CD14-positive monocyte (primary cell): ENCODE results near the gene MYRFL. TPM values are rescaled to one million over a fixed set of nuclear protein-coding genes. Genes with fewer than 3 reads are reported as not detected.
"Not testable (repeated sequence)": the region's sequence is repeated elsewhere in the genome, so short reads cannot be mapped to it uniquely, and the experiment has no call there.

Source experiments
- DNase-seq, 3 donors: peaks; one replicate each; pipeline ENCODE4 v3.0.0-alpha.2; 2011 to 2022
- H2AFZ ChIP-seq: 2 replicates; pipeline ENCODE4 v1.6.0; 2012; ENCODE audit warnings: mild to moderate bottlenecking, low read depth, low read length, inconsistent platforms; ENCODE audit not compliant: insufficient read depth, poor library complexity, severe bottlenecking
- H3K27ac ChIP-seq, 2 donors: 1 replicate in 1 of 2; 2 replicates in 1 of 2; pipeline ENCODE4 v1.5.1; 2012 to 2013; ENCODE audit warnings: low read length in 2 of 2, control low read depth in 1 of 2, inconsistent platforms in 1 of 2, low read depth in 1 of 2, mild to moderate bottlenecking in 1 of 2
- H3K27me3 ChIP-seq, 2 donors: one replicate each; pipeline versions ENCODE4 v1.6.0 to v1.6.1; 2011 to 2013; ENCODE audit warnings: low read length in 2 of 2; ENCODE audit not compliant: control insufficient read depth in 2 of 2, insufficient read depth in 2 of 2
- H3K36me3 ChIP-seq, 2 donors: replicated peaks in 1 of 2; 1 replicate in 1 of 2; 2 replicates in 1 of 2; pipeline versions ENCODE4 v1.5.1 to v1.6.1; 2012 to 2013; ENCODE audit warnings: low read length in 2 of 2, control low read depth in 1 of 2, inconsistent platforms in 1 of 2, mild to moderate bottlenecking in 1 of 2; ENCODE audit not compliant: insufficient read depth in 2 of 2, control insufficient read depth in 1 of 2
- H3K4me1 ChIP-seq, 2 donors: 1 replicate in 1 of 2; 2 replicates in 1 of 2; pipeline versions ENCODE4 v1.5.1 to v1.6.1; 2012 to 2013; ENCODE audit warnings: low read length in 2 of 2, control low read depth in 1 of 2, inconsistent platforms in 1 of 2, mild to moderate bottlenecking in 1 of 2, moderate library complexity in 1 of 2; ENCODE audit not compliant: insufficient read depth in 2 of 2, control insufficient read depth in 1 of 2
- H3K4me2 ChIP-seq: replicated peaks from 2 replicates; pipeline ENCODE3; 2012; ENCODE audit warnings: low read length, moderate library complexity, mild to moderate bottlenecking; ENCODE audit not compliant: poor library complexity, severe bottlenecking; ENCODE audit errors: extremely low read depth
- H3K4me3 ChIP-seq, 3 experiments: fragments of 200-600 bp in 1 of 3; sonication (generic) in 1 of 3; replicated peaks in 1 of 3; 1 replicate in 2 of 3; 2 replicates in 1 of 3; pipeline ENCODE4 v1.5.1; 2011 to 2013; ENCODE audit warnings: low read length in 3 of 3, mild to moderate bottlenecking in 3 of 3, control low read depth in 2 of 3, low read depth in 2 of 3, inconsistent platforms in 1 of 3, moderate library complexity in 1 of 3
- H3K79me2 ChIP-seq: 2 replicates; pipeline ENCODE4 v1.6.0; 2012; ENCODE audit warnings: mild to moderate bottlenecking, control low read depth, inconsistent platforms, low read length, moderate library complexity; ENCODE audit not compliant: insufficient read depth
- H3K9ac ChIP-seq: 2 replicates; pipeline ENCODE4 v1.6.0; 2017; ENCODE audit warnings: low read length, mild to moderate bottlenecking; ENCODE audit not compliant: insufficient read depth, poor library complexity, severe bottlenecking
- H3K9me3 ChIP-seq, 2 donors: replicated peaks in 1 of 2; 1 replicate in 1 of 2; 2 replicates in 1 of 2; pipeline versions ENCODE4 v1.5.1 to v1.6.1; 2012 to 2013; ENCODE audit warnings: low read length in 2 of 2, control low read depth in 1 of 2; ENCODE audit not compliant: control insufficient read depth in 1 of 2, insufficient read depth in 1 of 2
- H4K20me1 ChIP-seq: 2 replicates; pipeline ENCODE4 v1.6.0; 2012; ENCODE audit warnings: mild to moderate bottlenecking, low read length, control low read depth, moderate library complexity; ENCODE audit not compliant: insufficient read depth
- H3K27ac Mint-ChIP-seq, 7 donors: one replicate each; pipeline ENCODE4 v1.8.0; 2020; ENCODE audit warnings: mild to moderate bottlenecking in 7 of 7, mixed read lengths in 7 of 7, moderate library complexity in 6 of 7, inconsistent platforms in 2 of 7
- H3K27me3 Mint-ChIP-seq, 3 donors: one replicate each; pipeline ENCODE4 v1.8.0; 2021 to 2022; ENCODE audit warnings: low read depth in 3 of 3, mild to moderate bottlenecking in 3 of 3, mixed read lengths in 3 of 3, moderate library complexity in 3 of 3, inconsistent platforms in 1 of 3
- H3K36me3 Mint-ChIP-seq, 2 donors: one replicate each; pipeline ENCODE4 v1.8.0; 2020; ENCODE audit warnings: mixed read lengths in 2 of 2, inconsistent platforms in 1 of 2, mild to moderate bottlenecking in 1 of 2
- H3K4me1 Mint-ChIP-seq: one replicate; pipeline ENCODE4 v1.8.0; 2020; ENCODE audit warnings: mild to moderate bottlenecking, mixed read lengths
- H3K4me3 Mint-ChIP-seq, 2 donors: one replicate each; pipeline ENCODE4 v1.8.0; 2020; ENCODE audit warnings: mild to moderate bottlenecking in 2 of 2, mixed read lengths in 2 of 2, moderate library complexity in 1 of 2
- H3K9me3 Mint-ChIP-seq, 7 donors: one replicate each; pipeline ENCODE4 v1.8.0; 2020 to 2022; ENCODE audit warnings: mixed read lengths in 7 of 7, mild to moderate bottlenecking in 6 of 7, moderate library complexity in 6 of 7, inconsistent platforms in 2 of 7
- WGBS: methylation state at CpG from one replicate; pipeline ENCODE4 v1.1.5; 2013; ENCODE audit warnings: missing lambda C conversion rate; ENCODE audit not compliant: insufficient coverage; 5-methylcytosine and 5-hydroxymethylcytosine counted together
- intact Hi-C, 2 donors: fragments of 100-400 bp; cut with micrococcal nuclease; formaldehyde crosslinking; loops; one replicate each; pipeline versions ENCODE4 v1.15.0 to v1.15.1; 2023
- polyA plus RNA-seq, 3 donors: library from polyadenylated mRNA; depleted of rRNA in 1 of 3; unstranded in 2 of 3; stranded (reverse) in 1 of 3; fragments of 300-500 nt in 2 of 3; fragments of >200 nt in 1 of 3; fragmentation: Illumina TruSeq in 2 of 3; gene quantifications; 1 replicate in 2 of 3; 2 replicates in 1 of 3; pipeline ENCODE4 v1.2.3, GENCODE V29; 2012 to 2021
- TF ChIP-seq, protein P1 (sequence below): fragments of 200-600 bp; IDR thresholded peaks from one replicate; pipeline ENCODE4 v1.8.0; 2022; ENCODE audit warnings: antibody characterized with exemption, mild to moderate bottlenecking

Gene MYRFL
- polyA plus RNA-seq, 3 donors: not detected

DNA sequence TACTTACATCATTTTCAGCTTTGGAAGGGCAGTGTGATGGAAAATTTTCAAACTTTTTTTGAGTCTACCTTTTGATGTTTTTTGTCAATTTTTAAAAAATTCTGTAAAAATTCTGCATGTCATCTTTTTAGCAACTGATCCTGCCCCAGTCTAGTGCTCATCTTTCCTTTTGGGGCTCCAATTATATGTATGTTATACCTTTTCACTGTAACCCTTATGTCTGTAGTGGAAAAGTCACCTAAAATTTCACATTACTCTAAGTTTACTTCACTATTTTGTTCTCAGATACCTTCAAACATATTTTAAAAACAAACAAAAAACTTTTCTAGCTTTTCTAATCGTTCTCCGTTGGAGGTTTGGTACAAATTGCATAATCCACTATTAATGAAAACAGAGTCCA, 32.5 kb upstream of the MYRFL start:
- no peaks in the 10 kb centered on the region for H3K27me3 ChIP-seq
- no CpG with 5 or more reads among the region's 2 CpGs for WGBS
- H3K4me3 ChIP-seq: no peak overlapping the region
- H3K4me2 ChIP-seq: no peak overlapping the region
- H3K79me2 ChIP-seq: no peaks in the 10 kb centered on the region
- H3K9ac ChIP-seq: no peak overlapping the region
- intact Hi-C loops: no loop called here
- H2AFZ ChIP-seq: no peak overlapping the region
- Mint-ChIP-seq H3K36me3 (peaks cover 17 to 20% of the 10 kb centered on the region in 2 donors), H3K4me3 (no peak overlapping the region), H3K4me1 (no peaks in the 10 kb centered on the region), H3K9me3 (peaks cover 13 to 37% (median 23%) of the 10 kb centered on the region in 7 donors), H3K27ac (no peak overlapping the region), H3K27me3 (peaks cover 0 to 1% (median 0%) of the 10 kb centered on the region in 3 donors)
- no peaks in the 10 kb centered on the region for H3K4me1 ChIP-seq
- no peak overlapping the region for H3K27ac ChIP-seq
- H3K9me3 ChIP-seq: peaks cover 7 to 25% of the 10 kb centered on the region in 2 donors
- H4K20me1 ChIP-seq: no peaks in the 10 kb centered on the region
- no peak for DNase-seq
- TF ChIP-seq, protein P1, sequence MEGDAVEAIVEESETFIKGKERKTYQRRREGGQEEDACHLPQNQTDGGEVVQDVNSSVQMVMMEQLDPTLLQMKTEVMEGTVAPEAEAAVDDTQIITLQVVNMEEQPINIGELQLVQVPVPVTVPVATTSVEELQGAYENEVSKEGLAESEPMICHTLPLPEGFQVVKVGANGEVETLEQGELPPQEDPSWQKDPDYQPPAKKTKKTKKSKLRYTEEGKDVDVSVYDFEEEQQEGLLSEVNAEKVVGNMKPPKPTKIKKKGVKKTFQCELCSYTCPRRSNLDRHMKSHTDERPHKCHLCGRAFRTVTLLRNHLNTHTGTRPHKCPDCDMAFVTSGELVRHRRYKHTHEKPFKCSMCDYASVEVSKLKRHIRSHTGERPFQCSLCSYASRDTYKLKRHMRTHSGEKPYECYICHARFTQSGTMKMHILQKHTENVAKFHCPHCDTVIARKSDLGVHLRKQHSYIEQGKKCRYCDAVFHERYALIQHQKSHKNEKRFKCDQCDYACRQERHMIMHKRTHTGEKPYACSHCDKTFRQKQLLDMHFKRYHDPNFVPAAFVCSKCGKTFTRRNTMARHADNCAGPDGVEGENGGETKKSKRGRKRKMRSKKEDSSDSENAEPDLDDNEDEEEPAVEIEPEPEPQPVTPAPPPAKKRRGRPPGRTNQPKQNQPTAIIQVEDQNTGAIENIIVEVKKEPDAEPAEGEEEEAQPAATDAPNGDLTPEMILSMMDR: no peak
- H3K36me3 ChIP-seq: peaks cover 7 to 21% of the 10 kb centered on the region in 2 donors

DNA sequence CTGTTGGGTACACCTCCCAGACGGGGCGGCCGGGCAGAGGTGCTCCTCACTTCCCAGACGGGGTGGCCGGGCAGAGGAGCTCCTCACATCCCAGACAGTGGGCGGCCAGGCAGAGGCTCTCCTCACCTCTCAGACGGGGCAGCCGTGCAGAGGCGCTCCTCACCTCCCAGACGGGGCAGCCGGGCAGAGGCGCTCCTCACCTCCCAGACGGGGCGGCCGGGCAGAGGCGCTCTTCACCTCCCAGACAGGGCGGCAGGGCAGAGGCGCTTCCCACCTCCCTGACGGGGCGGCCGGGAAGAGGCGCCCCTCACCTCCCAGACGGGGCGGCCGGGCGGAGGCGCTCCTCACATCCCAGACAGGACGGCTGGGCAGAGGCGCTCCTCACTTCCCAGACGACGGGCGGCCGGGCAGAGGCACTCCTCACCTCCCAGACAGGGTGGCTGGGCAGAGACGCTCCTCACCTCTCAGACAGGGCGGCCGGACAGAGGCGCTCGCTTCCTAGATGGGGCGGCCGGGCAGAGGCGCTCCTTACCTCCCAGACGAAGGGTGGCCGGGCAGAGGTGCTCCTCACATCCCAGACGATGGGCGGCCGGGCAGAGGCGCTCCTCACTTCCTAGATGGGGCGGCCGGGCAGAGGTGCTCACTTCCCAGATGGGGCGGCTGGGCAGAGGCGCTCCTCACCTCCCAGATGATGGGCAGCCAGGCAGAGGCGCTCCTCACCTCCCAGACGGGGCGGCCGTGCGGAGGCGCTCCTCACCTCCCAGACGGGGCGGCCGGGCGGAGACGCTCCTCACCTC, 17.7 kb upstream of the MYRFL start:
- H3K79me2 ChIP-seq, intact Hi-C loops: not testable (repeated sequence)

More for the DNA sequence above, 17.7 kb upstream of the MYRFL start:
- Mint-ChIP-seq H3K27ac (peak overlapping the region in 1 of 7 donors; percentile 46), H3K9me3 (peaks cover 29 to 49% (median 35%) of the 10 kb centered on the region in 7 donors), H3K36me3 (peaks cover 37% of the 10 kb centered on the region in 2 donors)
- not testable (repeated sequence) for H4K20me1 ChIP-seq, H3K27ac ChIP-seq, H3K4me3 Mint-ChIP-seq, H3K4me2 ChIP-seq, H2AFZ ChIP-seq, H3K4me1 ChIP-seq, H3K4me1 Mint-ChIP-seq, H3K27me3 Mint-ChIP-seq, H3K36me3 ChIP-seq, H3K9ac ChIP-seq, DNase-seq, H3K27me3 ChIP-seq, H3K4me3 ChIP-seq
- H3K9me3 ChIP-seq: peaks cover 6 to 18% of the 10 kb centered on the region in 2 donors
- WGBS: 99% methylated on average over 37 of the region's 62 CpGs
